ENCODE data around the gene BIVM. TPM values are rescaled to one million over a fixed set of nuclear protein-coding genes. Genes with fewer than 3 reads are reported as not detected.

BIVM gene, protein sequence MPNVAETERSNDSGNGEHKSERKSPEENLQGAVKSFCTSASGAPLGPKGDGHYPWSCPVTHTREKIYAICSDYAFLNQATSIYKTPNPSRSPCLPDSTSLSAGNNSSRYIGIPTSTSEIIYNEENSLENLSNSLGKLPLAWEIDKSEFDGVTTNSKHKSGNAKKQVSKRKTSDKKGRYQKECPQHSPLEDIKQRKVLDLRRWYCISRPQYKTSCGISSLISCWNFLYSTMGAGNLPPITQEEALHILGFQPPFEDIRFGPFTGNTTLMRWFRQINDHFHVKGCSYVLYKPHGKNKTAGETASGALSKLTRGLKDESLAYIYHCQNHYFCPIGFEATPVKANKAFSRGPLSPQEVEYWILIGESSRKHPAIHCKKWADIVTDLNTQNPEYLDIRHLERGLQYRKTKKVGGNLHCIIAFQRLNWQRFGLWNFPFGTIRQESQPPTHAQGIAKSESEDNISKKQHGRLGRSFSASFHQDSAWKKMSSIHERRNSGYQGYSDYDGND
- total RNA-seq (ENCODE audit: unreplicated experiment) = 16.6 TPM
- long read RNA-seq, partial matches to known transcripts = 0 of 5 reads
- long read RNA-seq, other reads (novel, unspliced or antisense) = 4 of 5 reads

DNA sequence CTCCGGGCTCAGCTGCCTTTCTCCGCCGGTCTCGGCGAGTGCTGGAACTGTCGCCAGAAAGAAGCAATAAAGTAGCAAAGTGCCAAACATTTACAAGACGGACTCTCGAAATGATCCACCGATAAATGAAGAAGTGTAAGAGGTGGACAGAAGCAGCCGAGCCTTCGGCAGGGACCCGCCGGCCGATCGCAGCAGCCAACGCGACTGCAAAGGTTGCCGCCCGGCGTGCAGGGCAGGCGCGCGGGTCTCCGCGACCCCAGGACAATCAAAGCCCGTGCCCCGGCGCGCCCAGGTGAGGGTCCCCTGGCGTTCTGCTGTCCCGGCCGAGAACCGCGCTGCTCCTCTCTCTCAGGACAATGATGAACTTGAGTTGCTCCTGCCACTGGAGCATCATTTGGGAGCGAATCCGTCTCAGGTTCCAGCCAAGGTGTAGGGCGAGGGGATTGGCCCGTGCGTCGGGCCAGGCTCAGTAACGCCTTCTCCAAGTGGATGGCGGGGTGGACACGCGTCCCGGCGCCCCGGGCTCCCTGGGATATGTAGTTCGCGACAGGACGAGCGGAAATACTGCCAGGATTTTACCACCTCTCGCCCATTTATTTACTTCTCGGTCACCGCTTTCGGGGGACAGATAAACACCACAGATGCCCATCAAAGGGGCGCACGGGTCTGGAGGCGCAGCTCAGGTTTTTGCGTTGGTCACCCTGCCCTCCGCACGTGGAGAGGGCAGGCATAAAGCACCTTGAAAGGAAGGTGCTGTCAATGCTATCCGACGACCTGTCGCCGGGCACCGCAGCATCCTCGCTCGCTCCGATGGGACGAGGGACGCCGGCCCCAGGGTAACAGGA, at the start of gene BIVM, which contains the start of gene POGLUT2:
Gene BIVM (plus strand): TSS at position 539 of the 845 bp plus-strand sequence. CDS start 8,149 bp downstream, outside the sequence.
Gene POGLUT2 (minus strand): TSS at position 396 of the 845 bp plus-strand sequence. CDS start 306 bp downstream, at position 90.
- H3K4me1 Mint-ChIP-seq (ENCODE audit: unreplicated experiment) = no peaks in the 10 kb centered on the region
- TF ChIP-seq, protein P1, sequence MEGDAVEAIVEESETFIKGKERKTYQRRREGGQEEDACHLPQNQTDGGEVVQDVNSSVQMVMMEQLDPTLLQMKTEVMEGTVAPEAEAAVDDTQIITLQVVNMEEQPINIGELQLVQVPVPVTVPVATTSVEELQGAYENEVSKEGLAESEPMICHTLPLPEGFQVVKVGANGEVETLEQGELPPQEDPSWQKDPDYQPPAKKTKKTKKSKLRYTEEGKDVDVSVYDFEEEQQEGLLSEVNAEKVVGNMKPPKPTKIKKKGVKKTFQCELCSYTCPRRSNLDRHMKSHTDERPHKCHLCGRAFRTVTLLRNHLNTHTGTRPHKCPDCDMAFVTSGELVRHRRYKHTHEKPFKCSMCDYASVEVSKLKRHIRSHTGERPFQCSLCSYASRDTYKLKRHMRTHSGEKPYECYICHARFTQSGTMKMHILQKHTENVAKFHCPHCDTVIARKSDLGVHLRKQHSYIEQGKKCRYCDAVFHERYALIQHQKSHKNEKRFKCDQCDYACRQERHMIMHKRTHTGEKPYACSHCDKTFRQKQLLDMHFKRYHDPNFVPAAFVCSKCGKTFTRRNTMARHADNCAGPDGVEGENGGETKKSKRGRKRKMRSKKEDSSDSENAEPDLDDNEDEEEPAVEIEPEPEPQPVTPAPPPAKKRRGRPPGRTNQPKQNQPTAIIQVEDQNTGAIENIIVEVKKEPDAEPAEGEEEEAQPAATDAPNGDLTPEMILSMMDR (IDR thresholded peaks at IDR 0.05; ENCODE audit: unreplicated experiment) = no peak
- H3K27ac Mint-ChIP-seq (ENCODE audit: unreplicated experiment) = no peak within 1 kb of the TSS
- H3K27me3 Mint-ChIP-seq (ENCODE audit: unreplicated experiment) = peaks cover 9% of the 10 kb centered on the region
- no peaks in the 10 kb centered on the region for H3K9me3 Mint-ChIP-seq (ENCODE audit: unreplicated experiment)
- H3K4me3 Mint-ChIP-seq (ENCODE audit: unreplicated experiment) = peak within 1 kb of the TSS; percentile 97
- DNase-seq (ENCODE audit: low spot score) = peak; percentile 82
- H3K36me3 Mint-ChIP-seq (ENCODE audit: low read depth, unreplicated experiment) = no peaks in the 10 kb centered on the region

DNA sequence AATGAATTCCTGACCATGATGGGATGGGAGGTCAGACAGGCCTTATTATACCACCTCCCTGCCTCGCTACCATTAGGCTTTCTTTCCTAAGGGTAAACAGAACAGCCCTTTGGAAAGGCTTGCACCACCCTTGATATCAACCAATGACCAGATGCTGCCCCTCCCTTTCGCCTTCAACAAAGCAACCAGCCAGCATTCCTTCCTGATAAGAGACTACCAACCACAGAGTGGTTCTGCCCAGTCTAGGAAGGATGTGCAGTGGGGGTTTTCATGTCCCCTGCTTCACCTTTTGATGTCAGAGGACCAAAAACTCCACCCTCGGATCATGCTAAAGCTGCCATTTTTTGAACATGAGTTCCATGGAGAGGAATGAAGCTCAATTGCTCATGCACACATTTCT, 47.0 kb upstream of the BIVM start:
- H3K4me1 Mint-ChIP-seq (ENCODE audit: unreplicated experiment) = no peaks in the 10 kb centered on the region
- no peaks in the 10 kb centered on the region for H3K36me3 Mint-ChIP-seq (ENCODE audit: low read depth, unreplicated experiment)
- no peak overlapping the region for H3K27ac Mint-ChIP-seq (ENCODE audit: unreplicated experiment)
- no peaks in the 10 kb centered on the region for H3K9me3 Mint-ChIP-seq (ENCODE audit: unreplicated experiment)
- no peaks in the 10 kb centered on the region for H3K27me3 Mint-ChIP-seq (ENCODE audit: unreplicated experiment)
- DNase-seq (ENCODE audit: low spot score) = no peak
- TF ChIP-seq, protein P1 (IDR thresholded peaks at IDR 0.05; ENCODE audit: unreplicated experiment) = no peak
- H3K4me3 Mint-ChIP-seq (ENCODE audit: unreplicated experiment) = no peak overlapping the region

- Mint-ChIP-seq H3K27ac (ENCODE audit: unreplicated experiment) (no peak overlapping the region), H3K4me3 (ENCODE audit: unreplicated experiment) (no peak overlapping the region), H3K27me3 (ENCODE audit: unreplicated experiment) (no peaks in the 10 kb centered on the region), H3K36me3 (ENCODE audit: low read depth, unreplicated experiment) (no peaks in the 10 kb centered on the region), H3K4me1 (ENCODE audit: unreplicated experiment) (no peaks in the 10 kb centered on the region), H3K9me3 (ENCODE audit: unreplicated experiment) (no peaks in the 10 kb centered on the region)
- DNase-seq (ENCODE audit: low spot score) = no peak
- TF ChIP-seq, protein P1 (IDR thresholded peaks at IDR 0.05; ENCODE audit: unreplicated experiment) = no peak
Observed at GRCh38 chr13:102757006-102757405, 41.9 kb upstream of the BIVM start.

GRCh38 chr13:102758842-102759241, 40.1 kb upstream of the BIVM start:
- Mint-ChIP-seq H3K4me1 (ENCODE audit: unreplicated experiment) (no peaks in the 10 kb centered on the region), H3K27ac (ENCODE audit: unreplicated experiment) (no peak overlapping the region), H3K36me3 (ENCODE audit: low read depth, unreplicated experiment) (no peaks in the 10 kb centered on the region), H3K4me3 (ENCODE audit: unreplicated experiment) (no peak overlapping the region), H3K27me3 (ENCODE audit: unreplicated experiment) (no peaks in the 10 kb centered on the region), H3K9me3 (ENCODE audit: unreplicated experiment) (no peaks in the 10 kb centered on the region)
- no peak for DNase-seq (ENCODE audit: low spot score)
- TF ChIP-seq, protein P1 (IDR thresholded peaks at IDR 0.05; ENCODE audit: unreplicated experiment) = no peak
